NCI-H748 treated with DMSO at 0.1 percent for 48 hours (cell line): ENCODE results near the gene P2RY10.
"Not testable (repeated sequence)": the region's sequence is repeated elsewhere in the genome, so short reads cannot be mapped to it uniquely, and the experiment has no call there.

ENCODE experiments used
- DNase-seq: peaks from one replicate; lab custom pipeline; 2025; lab: John Stamatoyannopoulos, UW

P2RY10 gene

DNA sequence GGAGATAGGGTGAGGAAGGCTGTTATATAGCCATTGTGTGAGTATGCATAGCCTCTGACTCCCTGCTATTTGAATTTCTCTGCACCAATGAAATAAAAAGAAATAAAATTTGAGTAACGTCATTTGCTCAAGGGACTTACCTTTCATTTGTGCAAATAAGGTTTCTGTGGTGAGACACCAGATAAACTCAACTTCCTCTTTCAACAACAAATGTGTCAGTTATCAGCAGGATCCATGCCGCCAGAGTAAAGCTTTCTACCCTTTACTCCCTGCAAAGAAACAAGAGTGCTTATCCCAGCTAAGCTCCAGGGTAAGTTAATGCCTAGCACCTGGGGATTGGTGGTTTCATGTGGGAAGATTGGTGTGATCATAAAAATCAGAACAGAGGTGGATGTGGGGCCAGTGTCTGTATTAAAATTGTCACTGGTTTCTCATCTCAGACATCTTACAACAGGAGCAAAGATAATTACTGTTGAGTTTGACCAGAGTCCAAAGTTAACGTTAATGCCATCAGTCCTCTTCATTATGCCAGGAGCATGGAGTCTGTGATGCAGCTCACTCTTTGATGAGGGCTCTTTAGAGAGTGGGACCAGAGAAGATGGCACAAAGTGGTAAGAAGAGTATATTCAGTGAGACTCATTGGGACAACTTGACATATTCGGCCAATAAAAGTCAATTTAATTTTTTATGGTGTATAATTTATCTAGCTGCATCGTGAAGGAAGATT lies at the start of gene P2RY10:
Gene P2RY10 (plus strand): TSS at position 206 of the 727 bp plus-strand sequence. CDS start 15,130 bp downstream, outside the sequence.
- no peak for DNase-seq

DNA sequence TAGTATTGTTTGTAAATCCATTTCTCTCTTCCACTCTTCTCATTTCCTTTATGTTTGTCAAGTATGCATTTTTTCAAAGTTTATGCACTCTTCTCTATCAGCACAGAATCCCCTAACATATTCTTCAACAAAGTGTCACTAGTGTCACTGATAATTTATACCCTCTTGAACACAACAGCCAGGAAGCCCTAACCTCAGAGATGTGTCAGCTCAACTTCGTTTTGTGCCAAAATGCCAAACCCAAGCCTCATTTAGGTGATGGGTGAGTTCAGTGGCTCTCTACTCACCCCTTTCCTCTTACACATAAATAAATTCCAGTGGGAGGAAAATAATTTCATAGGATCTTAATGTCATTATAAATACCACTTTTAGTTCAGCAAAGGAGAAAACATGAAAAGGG lies 22.4 kb upstream of the P2RY10 start:
- DNase-seq = no peak

DNA sequence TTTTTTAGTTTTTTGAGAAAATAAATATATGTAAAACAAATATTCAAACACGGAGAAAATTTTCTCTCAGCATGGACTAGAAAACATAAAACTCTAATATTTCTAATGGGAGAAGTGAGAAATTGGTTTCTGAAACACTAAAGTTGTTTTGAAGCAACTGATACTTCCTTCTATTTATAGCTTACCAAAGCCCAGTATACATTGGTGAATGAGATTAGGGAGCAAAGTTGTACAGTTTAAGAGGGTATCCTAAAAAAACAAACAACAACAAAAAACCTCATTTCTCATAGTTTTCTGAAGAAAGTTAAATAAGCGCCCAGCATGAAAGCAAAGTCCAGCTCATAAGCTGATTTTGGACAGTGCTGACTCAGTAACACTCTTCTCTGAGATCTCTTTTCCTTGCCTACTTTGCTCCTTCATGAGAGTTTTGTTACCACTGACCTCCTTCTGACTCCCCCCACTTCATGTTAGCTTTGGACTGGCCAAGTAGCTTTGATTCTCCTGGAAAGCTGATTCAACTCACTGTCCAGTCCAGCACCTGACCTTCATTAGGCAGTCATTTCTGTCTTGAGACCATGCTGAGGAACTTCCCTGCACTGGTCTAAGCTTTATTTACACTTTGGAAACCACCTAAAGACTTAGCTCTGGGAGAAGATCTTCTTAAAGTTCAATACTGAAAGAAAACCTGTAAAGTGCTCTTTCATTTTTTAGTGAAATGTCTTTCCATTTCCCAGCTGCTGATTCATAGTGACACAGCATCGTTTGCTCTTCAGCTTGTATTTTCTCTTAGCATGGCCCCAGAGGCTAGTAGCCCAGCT lies 21.8 kb upstream of the P2RY10 start:
- DNase-seq = no peak

- no peak for DNase-seq
Measured at GRCh38 chrX:78931814-78932213, 13.4 kb upstream of the P2RY10 start.

- DNase-seq = no peak
Measured at GRCh38 chrX:78934866-78935265, 10.3 kb upstream of the P2RY10 start.

DNA sequence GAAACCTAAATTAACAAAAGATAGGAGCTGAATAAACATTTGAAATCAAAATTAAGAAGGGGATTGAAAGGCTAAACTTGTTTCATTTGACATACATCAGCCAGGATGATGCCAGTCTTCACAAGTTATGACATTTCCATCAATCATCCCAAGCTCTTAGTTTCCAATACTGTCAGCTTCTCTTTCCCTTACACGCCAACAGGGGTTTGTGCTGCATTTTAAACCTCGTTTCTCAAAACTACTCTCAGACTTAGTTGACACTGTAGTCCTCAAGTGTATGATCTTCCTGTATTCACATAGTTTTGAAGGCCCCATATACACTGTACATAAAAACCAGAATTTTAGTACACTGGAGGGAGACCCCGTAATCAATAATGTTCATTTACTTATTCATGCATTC lies 840 bp upstream of the P2RY10 start:
- no peak for DNase-seq

DNA sequence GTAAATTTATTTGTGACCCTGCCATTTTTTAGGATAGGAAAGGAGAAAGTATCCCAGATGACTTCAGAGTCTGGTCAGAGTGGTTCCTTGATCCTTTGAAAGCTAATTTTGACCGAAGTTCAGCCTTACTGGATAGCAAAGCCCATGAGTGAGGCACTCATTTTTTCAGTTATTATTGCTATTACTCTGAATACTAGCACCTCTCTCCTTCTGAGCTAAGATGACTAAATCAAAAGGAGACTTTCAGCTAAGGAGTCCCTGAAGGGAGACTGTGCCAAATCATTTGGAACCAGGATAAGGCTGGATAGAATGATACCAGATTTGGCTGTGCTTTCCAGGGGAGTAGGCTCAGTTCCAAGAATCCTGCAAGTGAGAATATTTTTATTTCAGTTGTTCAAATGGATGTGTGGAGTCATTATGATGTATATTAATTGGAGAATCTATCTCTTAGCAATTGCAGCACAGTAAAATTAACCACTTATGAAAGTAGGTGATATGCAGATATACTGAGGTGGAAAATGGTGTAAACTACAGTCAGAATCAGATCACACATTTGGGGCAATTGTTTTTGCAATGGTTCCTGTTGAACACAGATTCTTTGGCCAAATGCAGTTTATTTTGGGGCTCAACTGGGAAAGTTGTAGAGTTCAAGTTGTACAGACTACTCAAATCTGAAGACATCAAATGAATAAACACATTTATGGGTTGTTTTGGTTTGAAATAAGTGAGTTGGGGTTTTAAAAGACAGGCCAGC lies 1.2 kb downstream of the P2RY10 start:
- DNase-seq = no peak

DNA sequence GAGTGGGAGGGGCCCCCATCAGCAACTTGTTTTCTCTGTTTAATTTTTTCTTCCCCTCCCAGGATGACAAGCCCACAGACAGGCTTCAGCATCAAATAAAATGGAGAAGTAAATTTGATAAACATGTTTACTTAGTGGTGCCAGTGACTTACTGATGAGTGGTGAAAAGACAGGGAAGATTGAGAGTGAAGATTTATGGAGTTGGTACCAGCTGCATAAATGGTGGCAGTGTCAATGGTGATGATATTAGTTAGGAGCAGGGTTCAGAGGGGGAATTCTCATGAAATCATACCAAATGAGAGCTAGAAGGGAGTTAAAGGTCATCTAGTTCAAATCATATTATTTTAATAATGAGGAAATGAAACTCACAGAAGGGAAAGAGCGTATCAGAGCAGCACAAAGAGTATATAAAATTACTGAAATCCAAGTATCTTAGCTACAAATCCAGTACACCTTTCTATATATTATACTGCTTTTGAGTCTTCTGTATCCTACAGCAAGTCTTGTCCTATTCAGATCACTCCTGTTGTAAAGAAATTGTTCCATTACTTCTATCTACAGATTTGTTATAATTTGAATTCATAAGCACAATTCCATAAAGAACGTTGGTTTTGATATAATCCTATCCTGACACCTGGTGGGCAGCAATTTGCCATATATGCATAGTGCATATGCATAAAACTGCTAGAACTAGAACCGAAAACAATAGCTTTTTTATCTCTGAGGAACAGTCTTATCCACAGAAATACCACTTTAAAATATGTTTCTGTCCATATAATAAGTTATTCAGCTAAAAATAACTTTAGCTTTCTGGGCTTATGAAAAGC lies 5.0 kb downstream of the P2RY10 start:
- DNase-seq = no peak

GRCh38 chrX:78957049-78957767 lies 12.0 kb downstream of the P2RY10 start:
- DNase-seq = no peak

GRCh38 chrX:78957768-78958130 lies 12.6 kb downstream of the P2RY10 start:
- no peak for DNase-seq

- DNase-seq = no peak
Measured at GRCh38 chrX:78958419-78959116, 13.4 kb downstream of the P2RY10 start.

- DNase-seq = no peak
Measured at GRCh38 chrX:78960888-78961287, 15.7 kb downstream of the P2RY10 start.

DNA sequence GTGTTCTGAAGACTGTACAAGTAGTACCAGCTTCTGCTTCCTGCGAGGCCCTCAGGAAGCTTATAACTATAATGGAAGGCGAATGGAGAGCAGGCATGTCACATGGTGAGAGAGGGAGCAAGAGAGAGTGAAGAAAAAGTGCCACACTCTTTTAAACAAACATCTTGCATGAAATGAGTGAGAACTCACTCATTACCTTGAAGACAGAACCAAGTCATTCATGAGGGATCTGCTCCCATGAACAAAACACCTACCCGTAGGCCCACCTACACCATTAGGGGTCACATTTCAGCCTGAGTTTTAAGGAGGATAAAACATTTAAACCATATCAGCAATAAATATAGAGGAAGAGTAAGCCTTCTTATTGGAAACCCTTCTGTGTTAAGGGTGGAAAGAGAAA lies 19.4 kb downstream of the P2RY10 start:
- no peak for DNase-seq

DNA sequence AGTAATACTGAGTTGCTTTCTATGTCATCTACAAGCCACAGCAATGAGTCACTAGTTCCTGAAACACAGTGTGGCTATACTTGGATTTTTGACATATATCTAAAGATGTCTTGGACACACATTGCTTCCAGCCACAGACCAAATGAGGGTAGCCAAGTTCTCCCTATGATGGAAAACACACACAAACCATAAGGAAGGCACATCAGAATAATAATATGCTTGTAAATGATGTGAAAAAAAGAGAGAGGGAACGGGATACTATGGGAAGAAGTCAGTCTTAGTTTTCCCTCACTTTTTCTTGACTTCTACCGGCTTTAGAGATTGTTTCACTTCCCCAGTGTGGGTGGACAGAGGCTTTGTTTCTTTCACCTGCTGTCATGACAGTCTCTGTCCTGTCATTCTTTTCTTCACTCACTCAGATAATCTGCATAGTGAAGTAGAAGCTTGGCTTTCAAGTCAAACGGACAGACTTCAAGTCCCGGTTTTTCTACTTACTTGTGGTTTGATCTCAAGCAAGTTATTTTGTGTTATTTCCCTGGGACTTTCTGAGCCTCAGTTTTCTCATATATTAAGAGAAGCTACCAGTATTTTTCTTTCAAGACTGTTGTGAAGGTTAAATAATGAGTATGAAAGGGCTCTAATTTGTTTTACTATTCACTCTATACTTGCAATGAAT lies 34.7 kb downstream of the P2RY10 start:
- DNase-seq = no peak

- DNase-seq = no peak
Measured at GRCh38 chrX:78989349-78989748, 44.2 kb downstream of the P2RY10 start.

DNA sequence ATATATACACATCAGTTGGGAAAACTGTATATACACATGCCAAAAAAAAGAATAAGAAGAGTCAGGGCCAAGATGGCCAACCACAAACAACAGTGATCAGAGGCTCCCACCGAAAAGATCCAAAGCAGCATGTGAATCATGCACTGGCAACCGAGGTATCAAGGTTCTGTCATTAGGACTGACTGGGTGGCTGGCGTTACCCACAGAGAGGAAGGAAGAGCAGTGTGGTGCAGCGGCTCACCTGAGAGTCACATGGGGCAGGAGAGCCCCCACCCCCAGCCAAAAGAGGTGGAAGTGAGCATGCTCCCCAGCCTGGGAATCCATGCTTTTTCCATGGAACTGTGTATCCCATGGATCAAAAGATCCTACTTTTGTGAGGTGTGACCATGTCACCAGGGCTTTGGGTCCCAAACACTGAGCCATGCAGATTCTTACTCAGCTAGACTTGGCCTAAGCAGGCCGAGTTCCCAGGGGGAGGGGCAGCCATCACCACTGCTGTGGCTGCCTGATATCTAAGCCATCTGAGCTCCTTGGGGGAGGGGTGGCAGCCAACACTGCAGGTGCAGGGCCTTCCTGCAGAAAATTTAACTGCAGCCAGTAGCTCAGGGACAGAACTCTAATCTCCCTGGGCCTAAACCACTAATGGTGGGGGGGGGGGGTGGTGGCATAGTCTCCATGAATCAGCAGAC lies 52.8 kb downstream of the P2RY10 start:
- no peak for DNase-seq

DNA sequence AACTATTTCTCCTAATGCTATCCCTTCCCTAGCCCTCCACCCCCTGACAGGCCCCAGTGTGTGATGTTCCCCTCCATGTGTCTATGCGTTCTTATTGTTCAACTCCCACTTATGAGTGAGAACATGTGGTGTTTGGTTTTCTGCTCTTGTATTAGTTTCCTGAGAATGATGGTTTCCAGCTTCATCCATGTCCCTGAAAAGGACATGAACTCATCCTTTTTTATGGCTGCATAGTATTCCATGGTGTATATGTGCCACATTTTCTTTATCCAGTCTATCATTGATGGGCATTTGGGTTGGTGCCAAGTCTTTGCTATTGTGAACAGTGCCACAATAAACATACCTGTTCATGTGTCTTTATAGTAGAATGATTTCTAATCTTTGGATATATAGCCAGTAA lies 62.3 kb downstream of the P2RY10 start:
- DNase-seq = not testable (repeated sequence)
